H1 (cell line): ENCODE data around the gene DPEP2NB. TPM values are rescaled to one million over a fixed set of nuclear protein-coding genes. Genes with fewer than 3 reads are reported as not detected.

Experiments
- CTCF ChIA-PET: fragments of 300-600 bp; sonication (Branson Sonifier 250); formaldehyde crosslinking; loops from one replicate; lab custom pipeline; 2021; ENCODE audit not compliant: partially characterized antibody; lab: Charles Lee
- POLR2A ChIA-PET: fragments of 300-600 bp; sonication (Branson Sonifier 250); formaldehyde crosslinking; loops from one replicate; lab custom pipeline; 2021; ENCODE audit warnings: inconsistent platforms; ENCODE audit not compliant: partially characterized antibody; lab: Charles Lee
- DNase-seq, 2 experiments: peaks; one replicate each; pipeline versions ENCODE4 v3.0.0 to v3.0.0-alpha.2; 2010 to 2022; ENCODE audit warnings: low spot score in 2 of 2, low read depth in 1 of 2, mixed read lengths in 1 of 2
- FAIRE-seq: peaks from 2 replicates; lab custom pipeline; 2011; peaks lifted over from hg19 to GRCh38; lab: Jason Lieb, UNC
- H2AFZ ChIP-seq: 2 replicates; pipeline ENCODE4 v1.8.1; 2012; ENCODE audit warnings: low read length, inconsistent platforms
- H2AK5ac ChIP-seq: 2 replicates; pipeline ENCODE4 v1.6.1; 2013; ENCODE audit warnings: low read depth, low read length
- H2BK120ac ChIP-seq: replicated peaks from 2 replicates; pipeline ENCODE3; 2013; ENCODE audit warnings: low read depth, low read length, inconsistent platforms
- H2BK12ac ChIP-seq: 2 replicates; pipeline ENCODE4 v1.6.1; 2013; ENCODE audit warnings: low read depth, low read length
- H2BK15ac ChIP-seq: 2 replicates; pipeline ENCODE4 v1.6.1; 2013; ENCODE audit warnings: low read length
- H2BK20ac ChIP-seq: 2 replicates; pipeline ENCODE4 v1.6.1; 2013; ENCODE audit warnings: low read length
- H2BK5ac ChIP-seq: 2 replicates; pipeline ENCODE4 v1.6.1; 2013; ENCODE audit warnings: low read depth, low read length
- H3K14ac ChIP-seq: 2 replicates; pipeline ENCODE4 v1.6.1; 2013; ENCODE audit warnings: inconsistent platforms; ENCODE audit not compliant: insufficient read length
- H3K18ac ChIP-seq: 2 replicates; pipeline ENCODE4 v1.6.1; 2013; ENCODE audit warnings: low read length; ENCODE audit errors: extremely low read depth
- H3K23ac ChIP-seq: 2 replicates; pipeline ENCODE4 v1.6.1; 2013; ENCODE audit warnings: inconsistent platforms; ENCODE audit not compliant: insufficient read length
- H3K23me2 ChIP-seq: 2 replicates; pipeline ENCODE4 v1.6.1; 2013; ENCODE audit warnings: low read depth, low read length
- H3K27ac ChIP-seq: 2 replicates; pipeline ENCODE4 v1.6.1; 2011; ENCODE audit warnings: low read depth, low read length, inconsistent platforms
- H3K27me3 ChIP-seq, 4 experiments: replicated peaks in 1 of 4; 1 replicate in 1 of 4; 2 replicates in 3 of 4; pipeline versions ENCODE4 v1.6.1 to v1.8.1; 2011 to 2013; ENCODE audit warnings: low read length in 3 of 4, mild to moderate bottlenecking in 3 of 4, inconsistent platforms in 2 of 4, mixed read lengths in 2 of 4, moderate library complexity in 1 of 4; ENCODE audit not compliant: control insufficient read depth in 3 of 4, insufficient read depth in 3 of 4; ENCODE audit errors: extremely low read depth in 1 of 4
- H3K36me3 ChIP-seq, 4 experiments: 2 replicates each; pipeline versions ENCODE4 v1.6.1 to v1.8.1; 2011 to 2013; ENCODE audit warnings: mild to moderate bottlenecking in 4 of 4, low read length in 3 of 4, moderate library complexity in 2 of 4, control low read depth in 1 of 4, inconsistent platforms in 1 of 4; ENCODE audit not compliant: insufficient read depth in 4 of 4, control insufficient read depth in 2 of 4
- H3K4ac ChIP-seq: replicated peaks from 2 replicates; pipeline ENCODE3; 2013; ENCODE audit warnings: low read length, low read depth, mixed read lengths, inconsistent platforms; ENCODE audit not compliant: insufficient read length
- H3K4me1 ChIP-seq, 4 experiments: replicated peaks in 1 of 4; 1 replicate in 1 of 4; 2 replicates in 3 of 4; pipeline versions ENCODE4 v1.6.1 to v1.8.1; 2011 to 2013; ENCODE audit warnings: low read length in 3 of 4, inconsistent platforms in 2 of 4, mixed read lengths in 1 of 4; ENCODE audit not compliant: insufficient read depth in 4 of 4, control insufficient read depth in 3 of 4
- H3K4me2 ChIP-seq, 2 experiments: 2 replicates each; pipeline versions ENCODE4 v1.6.1 to v1.8.1; 2011 to 2013; ENCODE audit warnings: low read depth in 2 of 2, low read length in 2 of 2, control low read depth in 1 of 2, inconsistent platforms in 1 of 2, mild to moderate bottlenecking in 1 of 2; ENCODE audit not compliant: insufficient read depth in 1 of 2
- H3K4me3 ChIP-seq, 4 experiments: fragments of 200-600, 300-600 bp in 1 of 4; sonication (generic), shearing (Covaris generic), sonication (Bioruptor Twin) in 1 of 4; 2 replicates each; pipeline versions ENCODE4 v1.5.1 to v1.8.1; 2011 to 2016; ENCODE audit warnings: low read length in 4 of 4, low read depth in 3 of 4, control low read depth in 2 of 4, inconsistent platforms in 2 of 4, mild to moderate bottlenecking in 2 of 4, mixed read lengths in 1 of 4, moderate library complexity in 1 of 4; ENCODE audit not compliant: insufficient read depth in 2 of 4; ENCODE audit errors: extremely low read depth in 1 of 4
- H3K56ac ChIP-seq: replicated peaks from 2 replicates; pipeline ENCODE3; 2013; ENCODE audit warnings: low read depth, mild to moderate bottlenecking, mixed read lengths, low read length, inconsistent platforms; ENCODE audit not compliant: insufficient read length
- H3K79me1 ChIP-seq: 2 replicates; pipeline ENCODE4 v1.6.1; 2013; ENCODE audit warnings: low read depth, low read length, control low read depth
- H3K79me2 ChIP-seq, 2 experiments: 2 replicates each; pipeline versions ENCODE4 v1.6.1 to v1.8.1; 2012 to 2013; ENCODE audit warnings: low read length in 2 of 2, mild to moderate bottlenecking in 2 of 2, inconsistent platforms in 1 of 2; ENCODE audit not compliant: insufficient read depth in 2 of 2, control insufficient read depth in 1 of 2
- H3K9ac ChIP-seq, 4 experiments: replicated peaks in 1 of 4; 1 replicate in 1 of 4; 2 replicates in 3 of 4; pipeline versions ENCODE4 v1.6.1 to v1.8.1; 2011 to 2013; ENCODE audit warnings: low read depth in 3 of 4, low read length in 3 of 4, control low read depth in 2 of 4, mild to moderate bottlenecking in 2 of 4, moderate library complexity in 2 of 4, inconsistent platforms in 1 of 4; ENCODE audit errors: extremely low read depth in 1 of 4
- H3K9me3 ChIP-seq, 2 experiments: 2 replicates each; pipeline versions ENCODE4 v1.6.1 to v1.8.1; 2012 to 2013; ENCODE audit warnings: mild to moderate bottlenecking in 2 of 2, moderate library complexity in 2 of 2, control low read depth in 1 of 2, inconsistent platforms in 1 of 2, low read depth in 1 of 2, low read length in 1 of 2, mixed read lengths in 1 of 2; ENCODE audit not compliant: insufficient read depth in 2 of 2
- H4K20me1 ChIP-seq, 2 experiments: replicated peaks in 1 of 2; 2 replicates each; pipeline versions ENCODE3 to v1.8.1; 2011 to 2013; ENCODE audit warnings: inconsistent platforms in 2 of 2, low read length in 2 of 2, mild to moderate bottlenecking in 1 of 2; ENCODE audit not compliant: insufficient read depth in 2 of 2, control insufficient read depth in 1 of 2
- H4K5ac ChIP-seq: 2 replicates; pipeline ENCODE4 v1.6.1; 2013; ENCODE audit warnings: low read length, low read depth, mixed read lengths, inconsistent platforms; ENCODE audit not compliant: insufficient read length
- H4K8ac ChIP-seq: 2 replicates; pipeline ENCODE4 v1.8.0; 2013; ENCODE audit warnings: mild to moderate bottlenecking, moderate library complexity, low read length, inconsistent platforms; ENCODE audit not compliant: insufficient read depth; ENCODE audit errors: extremely low read depth
- H4K91ac ChIP-seq: replicated peaks from 2 replicates; pipeline ENCODE3; 2013; ENCODE audit warnings: low read length, mixed read lengths, inconsistent platforms; ENCODE audit not compliant: insufficient read length
- BRCA1 ChIP-seq: IDR thresholded peaks from 2 replicates; pipeline ENCODE4 v1.6.1; 2012; ENCODE audit warnings: low read depth, low read length, improper control_type of control experiment
- EGR1 ChIP-seq: IDR thresholded peaks from 2 replicates; pipeline ENCODE4 v1.6.1; 2011; ENCODE audit warnings: low read depth, low read length, borderline replicate concordance
- EP300 ChIP-seq, 2 experiments: IDR thresholded peaks; 1 replicate in 1 of 2; 2 replicates in 1 of 2; pipeline ENCODE4 v1.6.1; 2011 to 2012; ENCODE audit warnings: low read depth in 2 of 2, low read length in 2 of 2, mild to moderate bottlenecking in 2 of 2, borderline replicate concordance in 1 of 2, inconsistent platforms in 1 of 2, moderate library complexity in 1 of 2
- JUN ChIP-seq: IDR thresholded peaks from 2 replicates; pipeline ENCODE4 v1.6.1; 2011; ENCODE audit warnings: low read depth, mild to moderate bottlenecking, improper control_type of control experiment, low read length
- KDM4A ChIP-seq: IDR thresholded peaks from one replicate; pipeline ENCODE4 v1.7.1; 2012; ENCODE audit warnings: low read depth, mild to moderate bottlenecking, moderate library complexity, low read length, inconsistent platforms; ENCODE audit not compliant: severe bottlenecking
- KDM5A ChIP-seq: fragments of 200-600 bp; IDR thresholded peaks from 2 replicates; pipeline ENCODE4 v1.7.1; 2012; ENCODE audit warnings: mild to moderate bottlenecking, low read length, inconsistent platforms, mixed read lengths
- POLR2A ChIP-seq, 2 experiments: IDR thresholded peaks; 1 replicate in 1 of 2; 2 replicates in 1 of 2; pipeline ENCODE4 v1.6.1; 2011; ENCODE audit warnings: low read depth in 2 of 2, low read length in 2 of 2, mild to moderate bottlenecking in 2 of 2; ENCODE audit errors: control extremely low read depth in 1 of 2
- POU5F1 ChIP-seq: IDR thresholded peaks from 2 replicates; pipeline ENCODE4 v1.6.1; 2011; ENCODE audit warnings: low read depth, mild to moderate bottlenecking, low read length, moderate library complexity
- SIX5 ChIP-seq: IDR thresholded peaks from 2 replicates; pipeline ENCODE4 v1.6.1; 2011; ENCODE audit warnings: mild to moderate bottlenecking, low read depth, low read length
- TAF7 ChIP-seq: optimal IDR thresholded peaks from 2 replicates; pipeline ENCODE3; 2011; ENCODE audit warnings: low read depth, mild to moderate bottlenecking, inconsistent platforms, low read length, moderate library complexity, borderline replicate concordance
- WGBS, 2 experiments: shearing (Covaris generic) in 1 of 2; methylation state at CpG; one replicate each; pipeline versions ENCODE4 v1.1.6 to v1.1.7; 2013 to 2015; ENCODE audit warnings: low lambda C conversion rate in 2 of 2, mixed read lengths in 2 of 2, inconsistent platforms in 1 of 2, low coverage in 1 of 2, missing lambda C conversion rate in 1 of 2; ENCODE audit not compliant: insufficient replicate concordance in 2 of 2, insufficient coverage in 1 of 2, insufficient read length in 1 of 2; ENCODE audit errors: extremely low coverage in 1 of 2, missing lambda C conversion rate in 1 of 2; 5-methylcytosine and 5-hydroxymethylcytosine counted together
- polyA plus RNA-seq, 7 experiments: library from polyadenylated mRNA; depleted of rRNA in 3 of 7; stranded (reverse) in 5 of 7; unstranded in 2 of 7; fragments of >200 nt in 5 of 7; fragments of 200-250 nt in 2 of 7; gene quantifications; 1 replicate in 5 of 7; 2 replicates in 1 of 7; 4 replicates in 1 of 7; pipeline versions ENCODE4 v1.2.1 to v1.2.3, GENCODE V29; 2011 to 2013; ENCODE audit warnings: missing spikeins in 2 of 7, mixed read lengths in 2 of 7
- total RNA-seq: library from RNA; stranded (reverse); fragmentation: NEBNext Ultra II Directional; extraction: Animal tissue kit (Norgen Biotek cat#: 25700); gene quantifications from 2 replicates; pipeline ENCODE4 v1.2.1, GENCODE V29; 2021

DPEP2NB gene
- total and polyA plus RNA-seq, 2 of the 8 experiments (the other 6 are each of a cell fraction or from before 2014, with no cell fraction given): not detected

DNA sequence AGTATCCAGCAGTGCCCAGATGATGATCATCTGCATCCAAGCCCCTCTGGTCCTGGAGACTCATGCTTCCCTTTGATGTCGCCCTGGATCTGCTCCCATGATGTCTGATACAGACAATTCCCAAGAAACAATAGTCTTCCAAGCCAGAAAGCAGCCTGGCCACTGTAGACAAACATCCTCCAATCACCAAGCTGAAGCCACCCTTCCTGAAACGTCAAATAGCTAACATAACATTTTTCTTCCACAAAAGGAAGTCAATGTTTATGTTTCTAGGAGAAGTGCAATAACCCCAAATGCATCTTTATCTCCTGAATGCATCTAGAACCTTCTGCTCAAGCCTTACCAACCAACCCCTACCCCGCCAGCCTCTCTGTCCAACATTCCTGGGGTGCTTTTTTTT lies 15.3 kb downstream of the DPEP2NB start:
- Histone ChIP-seq H2AK5ac (no peak overlapping the region), H3K9ac (no peak overlapping the region), H2BK5ac (no peak overlapping the region), H3K27me3 (no peaks in the 10 kb centered on the region), H4K91ac (no peak overlapping the region), H3K79me2 (no peaks in the 10 kb centered on the region), H4K8ac (no peak overlapping the region), H3K4me2 (no peak overlapping the region), H3K56ac (no peak overlapping the region), H2BK15ac (no peak overlapping the region), H3K4ac (no peak overlapping the region), H3K23ac (no peak overlapping the region), H3K4me3 (no peak overlapping the region), H3K18ac (no peak overlapping the region), H4K20me1 (no peaks in the 10 kb centered on the region), H3K23me2 (no peaks in the 10 kb centered on the region), H3K4me1 (no peaks in the 10 kb centered on the region), H2BK20ac (no peak overlapping the region), H3K27ac (no peak overlapping the region), H3K14ac (no peak overlapping the region), H3K36me3 (no peaks in the 10 kb centered on the region), H2BK12ac (no peak overlapping the region), H3K9me3 (no peaks in the 10 kb centered on the region), H4K5ac (no peak overlapping the region), H2BK120ac (no peak overlapping the region), H3K79me1 (no peaks in the 10 kb centered on the region; the same call in 1 of the 2 replicates), H2AFZ (no peak overlapping the region)
- DNase-seq (no peak), FAIRE-seq (no peak)
- 84% methylated on average over 3 of the region's 3 CpGs; no CpG with 5 or more reads in 1 of the 2 experiments for WGBS, 2 experiments
- ChIA-PET POLR2A (interaction anchor here (4.5 kb wide), 1 partner anchor 22 kb away, joined by 23 read pairs; the partner anchor contains the start of genes DDX28 and DUS2), CTCF (interaction anchor here (2.0 kb wide), 1 partner anchor 19 kb away, joined by 9 read pairs; the partner anchor contains the start of gene DPEP3)
- TF ChIP-seq POLR2A (IDR thresholded peaks at IDR 0.05; ENCODE audit: control extremely low read depth in 1 of 2, low read depth in 2 of 2, low read length in 2 of 2): no peak
- no peak for TF ChIP-seq JUN
- no peak for TF ChIP-seq TAF7
- TF ChIP-seq BRCA1: no peak
- no peak for TF ChIP-seq EGR1
- no peak for TF ChIP-seq KDM5A
- no peak for TF ChIP-seq KDM4A
- no peak for TF ChIP-seq EP300 (IDR thresholded peaks at IDR 0.05; ENCODE audit: borderline replicate concordance in 1 of 2, low read depth in 2 of 2, low read length in 2 of 2)
- no peak for TF ChIP-seq POU5F1
- no peak for TF ChIP-seq SIX5
